ENCODE data around the gene TAAR2. TPM values are rescaled to one million over a fixed set of nuclear protein-coding genes. Genes with fewer than 3 reads are reported as not detected.

Gene TAAR2
- total and polyA plus RNA-seq, 2 donors (not counting 3 experiments of a cell fraction or from before 2014, with no cell fraction given), result not detected

- Histone ChIP-seq H3K27ac (ENCODE audit: insufficient read depth, low read depth, low read length) (no peak within 1 kb of the TSS), H3K27me3 (ENCODE audit: control insufficient read depth in 2 of 2, insufficient read depth in 2 of 2, low read length in 2 of 2) (peaks cover 0 to 5% of the 10 kb centered on the region in 2 experiments), H3K36me3 (ENCODE audit: control insufficient read depth in 2 of 2, extremely low read depth in 1 of 2, insufficient read depth in 2 of 2, low read length in 2 of 2) (no peaks in the 10 kb centered on the region), H3K9me3 (replicated peaks; ENCODE audit: control insufficient read depth, insufficient read depth, low read length) (no peaks in the 10 kb centered on the region), H4K20me1 (replicated peaks; ENCODE audit: control insufficient read depth, extremely low read depth, insufficient read depth, low read length) (no peaks in the 10 kb centered on the region), H3K4me1 (ENCODE audit: control insufficient read depth, extremely low read depth, insufficient read depth, low read length) (no peaks in the 10 kb centered on the region), H3K9ac (replicated peaks; ENCODE audit: extremely low read depth, insufficient read depth, low read length) (no peak within 1 kb of the TSS), H3K4me2 (ENCODE audit: insufficient read depth, low read length) (no peak within 1 kb of the TSS), H2AFZ (ENCODE audit: low read depth, low read length) (no peak within 1 kb of the TSS), H3K9me1 (replicated peaks; ENCODE audit: control insufficient read depth, extremely low read depth, insufficient read depth, low read length) (no peaks in the 10 kb centered on the region), H3K4me3 (replicated peaks in 1 of 3; ENCODE audit: insufficient read depth in 1 of 3, low read depth in 1 of 3, low read length in 3 of 3) (no peak within 1 kb of the TSS), H3K79me2 (ENCODE audit: control insufficient read depth, insufficient read depth, low read length) (no peaks in the 10 kb centered on the region)
- intact Hi-C loops (cut with micrococcal nuclease) (no loop called here), dilution Hi-C loops (cut with MboI; ENCODE audit: extremely low pct_ligation_motif_present, low sequenced_read_pairs) (no loop called here)
- TF ChIP-seq JUN (IDR thresholded peaks at IDR 0.05; ENCODE audit: borderline replicate concordance, insufficient read depth, insufficient read length, low read depth) (no peak), FOS (IDR thresholded peaks at IDR 0.05; ENCODE audit: borderline replicate concordance, insufficient read depth, low read length) (no peak), CTCF (IDR thresholded peaks at IDR 0.05; ENCODE audit: extremely low read depth in 1 of 2, insufficient read depth in 1 of 2, low read depth in 1 of 2, low read length in 2 of 2) (no peak)
- DNase-seq (ENCODE audit: low read depth, low spot score) (no peak), FAIRE-seq (no peak)
- CTCF ChIA-PET, result no interaction called here
- BruUV-seq (replicated peaks), result no TSS peak
- POLR2A ChIA-PET, result no interaction called here
These were observed 53.8 kb downstream of the TAAR2 start, which contains the start of gene TAAR6 for GRCh38 chr6:132570221-132570777. Gene TAAR6 (plus strand): TSS chr6:132570322. CDS start chr6:132570322, 0 bp downstream.

- no peak overlapping the region for H3K9ac ChIP-seq (replicated peaks; ENCODE audit: extremely low read depth, insufficient read depth, low read length)
- intact Hi-C loops (cut with micrococcal nuclease), result no loop called here
- H3K36me3 ChIP-seq (ENCODE audit: control insufficient read depth in 2 of 2, extremely low read depth in 1 of 2, insufficient read depth in 2 of 2, low read length in 2 of 2), result no peaks in the 10 kb centered on the region
- CTCF ChIA-PET, result no interaction called here
- H3K27me3 ChIP-seq (ENCODE audit: control insufficient read depth in 2 of 2, insufficient read depth in 2 of 2, low read length in 2 of 2), result peaks cover 0 to 5% of the 10 kb centered on the region in 2 experiments
- DNase-seq (ENCODE audit: low read depth, low spot score), result no peak
- H2AFZ ChIP-seq (ENCODE audit: low read depth, low read length), result no peak overlapping the region
- no peaks in the 10 kb centered on the region for H3K9me1 ChIP-seq (replicated peaks; ENCODE audit: control insufficient read depth, extremely low read depth, insufficient read depth, low read length)
- POLR2A ChIA-PET, result no interaction called here
- H3K9me3 ChIP-seq (replicated peaks; ENCODE audit: control insufficient read depth, insufficient read depth, low read length), result no peaks in the 10 kb centered on the region
- H3K79me2 ChIP-seq (ENCODE audit: control insufficient read depth, insufficient read depth, low read length), result no peaks in the 10 kb centered on the region
- FAIRE-seq, result no peak
- no peak overlapping the region for H3K4me3 ChIP-seq (replicated peaks in 1 of 3; ENCODE audit: insufficient read depth in 1 of 3, low read depth in 1 of 3, low read length in 3 of 3)
- TF ChIP-seq MAX (IDR thresholded peaks at IDR 0.05; ENCODE audit: insufficient read depth, insufficient read length), result no peak
- TF ChIP-seq MYC (IDR thresholded peaks at IDR 0.05; ENCODE audit: low read depth, low read length), result no peak
- no peak for TF ChIP-seq EZH2 (IDR thresholded peaks at IDR 0.05; ENCODE audit: borderline replicate concordance, low read depth, low read length, severe bottlenecking)
- TF ChIP-seq FOS (IDR thresholded peaks at IDR 0.05; ENCODE audit: borderline replicate concordance, insufficient read depth, low read length), result no peak
- no peak for TF ChIP-seq POLR2AphosphoS5 (IDR thresholded peaks at IDR 0.05; ENCODE audit: insufficient read depth, low read depth, low read length)
- no peak for TF ChIP-seq GATA2 (IDR thresholded peaks at IDR 0.05; ENCODE audit: insufficient read depth, insufficient read length, low read depth, low read length)
- TF ChIP-seq POLR2A (IDR thresholded peaks at IDR 0.05; ENCODE audit: low read depth, low read length), result no peak
- TF ChIP-seq JUN (IDR thresholded peaks at IDR 0.05; ENCODE audit: borderline replicate concordance, insufficient read depth, insufficient read length, low read depth), result no peak
- no peak for TF ChIP-seq CTCF (IDR thresholded peaks at IDR 0.05; ENCODE audit: extremely low read depth in 1 of 2, insufficient read depth in 1 of 2, low read depth in 1 of 2, low read length in 2 of 2)
- BruUV-seq (replicated peaks), result no TSS peak
- no peak overlapping the region for H3K4me2 ChIP-seq (ENCODE audit: insufficient read depth, low read length)
- no peaks in the 10 kb centered on the region for H3K4me1 ChIP-seq (ENCODE audit: control insufficient read depth, extremely low read depth, insufficient read depth, low read length)
- H4K20me1 ChIP-seq (replicated peaks; ENCODE audit: control insufficient read depth, extremely low read depth, insufficient read depth, low read length), result no peaks in the 10 kb centered on the region
- dilution Hi-C loops (cut with MboI; ENCODE audit: extremely low pct_ligation_motif_present, low sequenced_read_pairs), result no loop called here
- no peak overlapping the region for H3K27ac ChIP-seq (ENCODE audit: insufficient read depth, low read depth, low read length)
These were observed 54.9 kb downstream of the TAAR2 start for GRCh38 chr6:132569170-132569569.
